Adrenal gland (tissue), 12 donors: ENCODE data around the gene CALML5. TPM values are rescaled to one million over a fixed set of nuclear protein-coding genes. Genes with fewer than 3 reads are reported as not detected.

Source experiments
- DNase-seq, 7 donors: peaks; one replicate each; pipeline ENCODE4 v3.0.0-alpha.2; 2019 to 2020
- H3K27ac ChIP-seq, 5 donors: fragments of 200-600 bp; sonication (generic) in 4 of 5; 1 replicate in 3 of 5; 2 replicates in 2 of 5; pipeline versions ENCODE4 v1.5.1 to v1.8.0; 2016 to 2020; ENCODE audit warnings: mild to moderate bottlenecking in 1 of 5
- H3K27me3 ChIP-seq: fragments of 200-600 bp; 2 replicates; pipeline ENCODE4 v1.8.0; 2021
- H3K36me3 ChIP-seq, 2 donors: fragments of 200-600 bp; replicated peaks in 1 of 2; 1 replicate in 1 of 2; 2 replicates in 1 of 2; pipeline versions ENCODE4 v1.5.1 to v1.8.0; 2018 to 2022
- H3K4me1 ChIP-seq, 2 donors: fragments of 200-600 bp; replicated peaks in 1 of 2; 1 replicate in 1 of 2; 2 replicates in 1 of 2; pipeline versions ENCODE4 v1.5.1 to v1.8.0; 2018 to 2021
- H3K4me3 ChIP-seq, 4 donors: fragments of 200-600 bp; sonication (generic) in 3 of 4; one replicate each; pipeline ENCODE4 v1.5.1; 2016 to 2018
- H3K9me3 ChIP-seq, 3 donors: fragments of 200-600 bp; sonication (generic) in 1 of 3; replicated peaks in 1 of 3; 1 replicate in 2 of 3; 2 replicates in 1 of 3; pipeline versions ENCODE4 v1.5.1 to v1.8.0; 2016 to 2021
- CTCF ChIP-seq, 6 experiments: fragments of 450-650 bp in 4 of 6; fragments of 200-600 bp in 2 of 6; sonication (generic) in 1 of 6; IDR thresholded peaks; 1 replicate in 5 of 6; 2 replicates in 1 of 6; pipeline versions ENCODE4 v1.5.1 to v1.8.0; 2016 to 2021; ENCODE audit warnings: antibody characterized with exemption in 6 of 6, mild to moderate bottlenecking in 2 of 6, moderate library complexity in 1 of 6
- POLR2A ChIP-seq, 2 donors: fragments of 450-650 bp; IDR thresholded peaks; one replicate each; pipeline ENCODE4 v1.6.1; 2017; ENCODE audit warnings: antibody characterized with exemption in 2 of 2, mild to moderate bottlenecking in 2 of 2, moderate library complexity in 1 of 2
- WGBS, 4 donors: extraction: QIAGEN DNeasy Blood & Tissue Kit in 2 of 4; methylation state at CpG; one replicate each; pipeline versions ENCODE4 v1.1.5 to v1.1.7; 2013 to 2017; 5-methylcytosine and 5-hydroxymethylcytosine counted together
- intact Hi-C, 2 donors: fragments of 100-400 bp; cut with DNase I; formaldehyde crosslinking; loops; one replicate each; pipeline versions ENCODE4 v1.14.1 to v1.15.0; 2022 to 2023
- polyA plus RNA-seq, 3 donors: library from polyadenylated mRNA; stranded (reverse); fragments of 200-250 nt in 2 of 3; fragments of 350-450 nt in 1 of 3; fragmentation: Illumina TruSeq in 1 of 3; extraction: RNeasy Lipid Tissue Mini Kit (QIAGEN cat#74804) in 1 of 3; gene quantifications; one replicate each; pipeline ENCODE4 v1.2.3, GENCODE V29; 2013 to 2014
- total RNA-seq, 9 donors: library from RNA; depleted of rRNA in 4 of 9; stranded (reverse); fragments of >200 nt in 4 of 9; fragments of 120-200 nt in 1 of 9; fragmentation: NEBNext Ultra II Directional in 1 of 9; extraction: Animal tissue kit (Norgen Biotek cat#: 25700) in 1 of 9; gene quantifications; one replicate each; pipeline versions ENCODE4 v1.1.0 to v1.2.4, GENCODE V29; 2013 to 2023
- donor health status: healthy with polysubstance abuse.
- donor health status: Bipolar disorder and iron deficiency.
- donor health status: DM: yes; HTN: yes; CAD: no.
- donor health status: DM: no; HTN: no; CAD: no.
- donor health status: DM: no; HTN: no; CAD: no.
- donor health status: DM: yes; HTN: yes; CAD: no.

CALML5 gene
- total and polyA plus RNA-seq, 12 donors, result not detected

GRCh38 chr10:5546891-5547680 lies 47.7 kb upstream of the CALML5 start:
- DNase-seq, result no peak
- Histone ChIP-seq H3K36me3 (no peaks in the 10 kb centered on the region), H3K4me1 (no peaks in the 10 kb centered on the region), H3K9me3 (peaks cover 0 to 8% (median 0%) of the 10 kb centered on the region in 3 donors), H3K4me3 (no peak overlapping the region), H3K27me3 (no peaks in the 10 kb centered on the region), H3K27ac (peak overlapping the region in 3 of 5 donors; percentile 34 to 74 (median 54))
- TF ChIP-seq CTCF (IDR thresholded peaks at IDR 0.05), result no peak
- TF ChIP-seq POLR2A (IDR thresholded peaks at IDR 0.05), result no peak
- intact Hi-C loops, result no loop called here
- 79 to 85% (median 83%) methylated on average over 7 of the region's 7 CpGs for WGBS, 4 donors

GRCh38 chr10:5545778-5546710 lies 46.7 kb upstream of the CALML5 start:
- intact Hi-C loops, result no loop called here
- TF ChIP-seq CTCF (IDR thresholded peaks at IDR 0.05) (no peak), POLR2A (IDR thresholded peaks at IDR 0.05) (no peak)
- H3K27ac ChIP-seq, result no peak overlapping the region
- peaks cover 0 to 10% (median 0%) of the 10 kb centered on the region in 3 donors for H3K9me3 ChIP-seq
- H3K27me3 ChIP-seq, result no peaks in the 10 kb centered on the region
- no peak for DNase-seq
- H3K4me3 ChIP-seq, result no peak overlapping the region
- H3K4me1 ChIP-seq, result no peaks in the 10 kb centered on the region
- no peaks in the 10 kb centered on the region for H3K36me3 ChIP-seq
- 73 to 80% (median 78%) methylated on average over 16 to 23 of the region's 23 CpGs for WGBS, 4 donors

- H3K36me3 ChIP-seq, result no peaks in the 10 kb centered on the region
- H3K9me3 ChIP-seq, result peaks cover 0 to 10% (median 0%) of the 10 kb centered on the region in 3 donors
- intact Hi-C loops, result no loop called here
- H3K27ac ChIP-seq, result no peak overlapping the region
- 68 to 100% (median 87%) methylated on average over 2 of the region's 2 CpGs for WGBS, 4 donors
- H3K27me3 ChIP-seq, result no peaks in the 10 kb centered on the region
- TF ChIP-seq CTCF (IDR thresholded peaks at IDR 0.05) (no peak), POLR2A (IDR thresholded peaks at IDR 0.05) (no peak)
- no peak for DNase-seq
- H3K4me3 ChIP-seq, result no peak overlapping the region
- no peaks in the 10 kb centered on the region for H3K4me1 ChIP-seq
These were observed 46.0 kb upstream of the CALML5 start for GRCh38 chr10:5545426-5545777.

GRCh38 chr10:5545011-5545410 lies 45.6 kb upstream of the CALML5 start:
- DNase-seq, result no peak
- TF ChIP-seq POLR2A (IDR thresholded peaks at IDR 0.05) (no peak), CTCF (IDR thresholded peaks at IDR 0.05) (no peak)
- H3K9me3 ChIP-seq, result peaks cover 0 to 10% (median 0%) of the 10 kb centered on the region in 3 donors
- 83 to 90% (median 87%) methylated on average over 1 of the region's 1 CpG for WGBS, 4 donors
- no peaks in the 10 kb centered on the region for H3K36me3 ChIP-seq
- H3K4me1 ChIP-seq, result no peaks in the 10 kb centered on the region
- no peak overlapping the region for H3K27ac ChIP-seq
- no peak overlapping the region for H3K4me3 ChIP-seq
- no peaks in the 10 kb centered on the region for H3K27me3 ChIP-seq
- intact Hi-C loops, result no loop called here
